Esophagus squamous epithelium (tissue), 4 donors: ENCODE measurements around the gene UBE2A.

Source experiments
- POLR2A ChIP-seq, 4 donors: fragments of 450-650 bp; IDR thresholded peaks; one replicate each; pipeline ENCODE4 v1.6.1; 2017; ENCODE audit warnings: antibody characterized with exemption in 4 of 4, mild to moderate bottlenecking in 4 of 4, moderate library complexity in 3 of 4
- TF ChIP-seq, protein P1 (sequence below), 6 experiments: fragments of 450-650 bp in 4 of 6; fragments of 200-600 bp in 2 of 6; sonication (generic) in 2 of 6; IDR thresholded peaks; one replicate each; pipeline ENCODE4 v1.5.1; 2016 to 2019; ENCODE audit warnings: antibody characterized with exemption in 6 of 6, mild to moderate bottlenecking in 4 of 6, moderate library complexity in 4 of 6

DNA sequence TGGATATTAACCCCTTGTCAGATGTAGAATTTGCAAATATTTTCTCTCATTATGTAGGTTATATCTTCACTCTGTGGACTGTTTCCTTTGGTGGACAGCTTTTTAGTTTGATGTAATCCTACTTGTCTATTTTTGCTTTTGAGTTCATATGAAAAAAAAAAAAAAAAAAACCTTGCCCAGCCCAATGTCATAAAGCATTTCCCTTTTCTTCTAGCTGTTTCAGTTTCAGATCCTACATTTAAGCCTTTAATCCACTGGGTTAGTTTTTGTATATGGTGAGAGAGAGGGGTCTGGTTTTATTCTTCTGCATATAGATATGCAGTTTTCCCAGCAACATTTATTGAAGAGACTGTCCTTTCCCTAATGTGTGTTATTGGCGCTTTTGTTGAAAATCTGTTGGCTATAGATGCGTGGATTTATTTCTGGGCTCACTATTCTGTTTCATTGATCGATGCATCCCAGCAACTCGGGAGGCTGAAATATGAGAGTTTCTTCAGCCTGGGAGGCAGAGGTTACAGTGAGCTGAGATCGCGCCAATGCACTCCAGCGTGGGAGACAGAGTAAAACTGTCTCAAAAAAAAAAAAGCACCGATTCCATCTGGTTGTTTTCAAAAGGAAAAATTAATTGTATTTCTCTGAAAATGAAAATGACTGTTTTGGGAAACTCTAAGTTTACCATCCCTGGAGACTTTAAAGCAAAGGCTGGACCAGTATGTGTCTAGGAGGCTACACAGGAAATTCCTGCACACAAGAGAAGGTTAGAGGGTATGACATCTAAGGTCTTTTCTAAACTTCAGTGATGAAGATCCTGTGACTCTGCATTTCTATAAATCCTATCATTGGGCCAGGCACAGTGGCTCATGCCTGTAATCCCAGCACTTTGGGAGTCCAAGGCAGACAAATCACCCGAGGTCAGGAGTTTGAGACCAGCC is 44.8 kb upstream of the UBE2A start:
- no peak for TF ChIP-seq POLR2A (IDR thresholded peaks at IDR 0.05)
- TF ChIP-seq, protein P1, sequence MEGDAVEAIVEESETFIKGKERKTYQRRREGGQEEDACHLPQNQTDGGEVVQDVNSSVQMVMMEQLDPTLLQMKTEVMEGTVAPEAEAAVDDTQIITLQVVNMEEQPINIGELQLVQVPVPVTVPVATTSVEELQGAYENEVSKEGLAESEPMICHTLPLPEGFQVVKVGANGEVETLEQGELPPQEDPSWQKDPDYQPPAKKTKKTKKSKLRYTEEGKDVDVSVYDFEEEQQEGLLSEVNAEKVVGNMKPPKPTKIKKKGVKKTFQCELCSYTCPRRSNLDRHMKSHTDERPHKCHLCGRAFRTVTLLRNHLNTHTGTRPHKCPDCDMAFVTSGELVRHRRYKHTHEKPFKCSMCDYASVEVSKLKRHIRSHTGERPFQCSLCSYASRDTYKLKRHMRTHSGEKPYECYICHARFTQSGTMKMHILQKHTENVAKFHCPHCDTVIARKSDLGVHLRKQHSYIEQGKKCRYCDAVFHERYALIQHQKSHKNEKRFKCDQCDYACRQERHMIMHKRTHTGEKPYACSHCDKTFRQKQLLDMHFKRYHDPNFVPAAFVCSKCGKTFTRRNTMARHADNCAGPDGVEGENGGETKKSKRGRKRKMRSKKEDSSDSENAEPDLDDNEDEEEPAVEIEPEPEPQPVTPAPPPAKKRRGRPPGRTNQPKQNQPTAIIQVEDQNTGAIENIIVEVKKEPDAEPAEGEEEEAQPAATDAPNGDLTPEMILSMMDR (IDR thresholded peaks at IDR 0.05) = no peak
